GM13977 (cell line): ENCODE measurements around the gene SRXN1.
A peak's percentile ranks its signal among the peaks of the same experiment; 100 is the strongest.

Source experiments
- DNase-seq: peaks from one replicate; pipeline ENCODE4 v3.0.0; 2012; ENCODE audit warnings: low spot score
- in situ Hi-C: fragments of 300-500 bp; cut with MboI; formaldehyde crosslinking; loops from one replicate; pipeline ENCODE4 v1.12.0; 2022; ENCODE audit warnings: low sequenced_read_pairs, low pct_unique_long_range_greater_than_20kb, mixed read lengths, inconsistent platforms; ENCODE audit not compliant: unreplicated experiment
- TF ChIP-seq, protein P1 (sequence below): IDR thresholded peaks from 2 replicates; pipeline ENCODE4 v1.5.1; 2012; ENCODE audit warnings: mild to moderate bottlenecking, control low read depth; ENCODE audit not compliant: insufficient read depth; ENCODE audit errors: extremely low read depth, missing control alignments

Gene SRXN1

DNA sequence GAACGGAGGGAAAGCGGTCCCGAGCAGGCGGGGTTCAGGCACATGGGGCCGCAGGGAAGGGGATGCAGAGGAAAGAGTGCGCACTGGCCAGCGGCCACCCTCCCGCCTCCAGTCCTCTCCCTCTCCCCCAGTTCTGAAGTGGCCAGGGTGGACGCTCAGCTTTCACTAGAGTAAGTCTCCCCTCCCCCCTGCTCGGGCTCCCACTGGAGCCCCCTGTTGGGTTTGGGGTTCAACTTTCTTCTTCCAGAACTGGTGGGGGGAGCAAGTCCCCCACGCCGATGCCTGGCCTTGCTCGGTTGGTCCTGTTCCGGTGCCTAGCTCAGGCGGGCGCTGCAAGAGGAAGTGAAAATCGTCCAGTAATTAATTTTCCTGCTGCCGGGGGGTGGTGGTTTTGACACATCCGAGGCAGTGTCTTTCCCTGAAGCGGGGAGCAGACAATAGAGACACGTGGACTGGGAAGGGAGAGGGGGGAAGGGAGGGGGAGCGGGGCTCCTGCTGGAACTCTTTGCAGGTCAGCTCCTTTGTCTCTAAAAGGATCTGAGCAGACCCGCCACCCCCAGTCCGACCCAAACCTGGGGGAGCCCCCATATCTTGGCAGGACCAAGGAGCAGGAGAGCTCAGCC is 23.4 kb upstream of the SRXN1 start:
- in situ Hi-C loops: no loop called here
- TF ChIP-seq, protein P1, sequence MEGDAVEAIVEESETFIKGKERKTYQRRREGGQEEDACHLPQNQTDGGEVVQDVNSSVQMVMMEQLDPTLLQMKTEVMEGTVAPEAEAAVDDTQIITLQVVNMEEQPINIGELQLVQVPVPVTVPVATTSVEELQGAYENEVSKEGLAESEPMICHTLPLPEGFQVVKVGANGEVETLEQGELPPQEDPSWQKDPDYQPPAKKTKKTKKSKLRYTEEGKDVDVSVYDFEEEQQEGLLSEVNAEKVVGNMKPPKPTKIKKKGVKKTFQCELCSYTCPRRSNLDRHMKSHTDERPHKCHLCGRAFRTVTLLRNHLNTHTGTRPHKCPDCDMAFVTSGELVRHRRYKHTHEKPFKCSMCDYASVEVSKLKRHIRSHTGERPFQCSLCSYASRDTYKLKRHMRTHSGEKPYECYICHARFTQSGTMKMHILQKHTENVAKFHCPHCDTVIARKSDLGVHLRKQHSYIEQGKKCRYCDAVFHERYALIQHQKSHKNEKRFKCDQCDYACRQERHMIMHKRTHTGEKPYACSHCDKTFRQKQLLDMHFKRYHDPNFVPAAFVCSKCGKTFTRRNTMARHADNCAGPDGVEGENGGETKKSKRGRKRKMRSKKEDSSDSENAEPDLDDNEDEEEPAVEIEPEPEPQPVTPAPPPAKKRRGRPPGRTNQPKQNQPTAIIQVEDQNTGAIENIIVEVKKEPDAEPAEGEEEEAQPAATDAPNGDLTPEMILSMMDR: no peak
- no peak for DNase-seq

DNA sequence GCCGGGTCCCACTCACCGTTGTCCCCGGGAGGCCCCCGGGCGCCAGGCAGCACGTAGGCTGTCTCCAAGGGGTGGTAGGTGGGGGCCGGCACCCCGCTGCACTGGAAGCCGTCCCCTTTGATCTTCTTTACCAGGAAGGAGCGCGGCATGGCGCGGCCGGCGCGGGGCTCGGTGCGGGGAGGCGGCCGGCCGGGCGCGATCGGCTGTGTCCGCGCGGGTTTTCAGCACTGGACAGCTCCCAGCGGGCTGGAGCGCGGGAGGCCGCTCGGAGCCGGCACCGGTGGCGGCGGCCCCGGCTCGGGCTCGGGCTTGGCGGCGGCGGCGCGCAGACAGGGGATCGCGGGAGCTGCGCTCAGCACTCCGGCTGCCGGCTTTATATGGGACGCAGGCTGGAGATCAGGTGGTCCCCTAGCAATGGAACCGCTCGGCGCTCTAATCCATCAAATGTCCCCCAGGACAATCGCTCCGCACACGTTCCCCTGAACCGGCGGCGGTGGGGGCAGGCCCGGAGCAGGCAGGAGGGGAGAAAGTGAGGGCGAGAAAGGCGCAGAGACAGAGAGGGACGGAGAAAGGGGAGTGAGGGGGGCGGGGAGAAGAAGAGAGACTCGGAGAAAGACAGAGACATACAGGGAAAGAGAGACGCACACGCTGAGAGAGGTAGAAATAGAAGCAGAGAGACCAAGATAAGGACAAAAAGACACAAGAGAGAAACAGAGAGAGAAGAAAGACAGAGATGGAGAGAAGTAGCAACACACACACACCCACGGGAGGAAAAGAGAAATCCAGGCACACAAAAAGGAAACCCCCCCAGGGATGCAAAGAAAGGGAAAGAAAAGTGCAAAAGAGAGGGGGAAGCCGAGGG is 22.7 kb upstream of the SRXN1 start, which contains the start of gene SCRT2:
TSS of gene SCRT2 (minus strand) at position 350 of the 862 bp plus-strand sequence. CDS start at position 149, 201 bp downstream.
- TF ChIP-seq, protein P1: no peak
- in situ Hi-C loops: no loop called here
- DNase-seq: peak; percentile 84

DNA sequence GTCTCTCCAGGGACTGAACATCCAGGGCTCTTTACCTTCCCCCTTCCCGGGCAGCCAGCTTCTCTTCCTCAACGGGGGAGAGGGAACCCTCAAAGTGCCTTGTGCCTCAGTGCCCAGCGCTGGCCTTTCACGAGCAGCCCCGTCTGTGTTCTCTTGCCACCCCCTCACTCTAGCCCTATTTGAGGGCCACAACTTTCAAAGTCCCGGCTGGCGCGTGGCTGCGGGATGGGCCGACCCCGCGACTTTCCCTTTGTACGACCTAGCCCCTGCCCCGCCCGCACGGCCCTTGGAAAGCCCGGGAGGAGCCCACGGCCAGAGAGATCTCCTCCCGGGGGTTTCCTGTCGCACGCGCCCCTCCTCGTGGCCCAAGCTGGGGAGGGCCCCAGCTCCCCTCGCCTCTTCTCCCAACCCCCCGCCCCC is 22.0 kb upstream of the SRXN1 start:
- no peak for DNase-seq
- TF ChIP-seq, protein P1: no peak
- in situ Hi-C loops: no loop called here

DNA sequence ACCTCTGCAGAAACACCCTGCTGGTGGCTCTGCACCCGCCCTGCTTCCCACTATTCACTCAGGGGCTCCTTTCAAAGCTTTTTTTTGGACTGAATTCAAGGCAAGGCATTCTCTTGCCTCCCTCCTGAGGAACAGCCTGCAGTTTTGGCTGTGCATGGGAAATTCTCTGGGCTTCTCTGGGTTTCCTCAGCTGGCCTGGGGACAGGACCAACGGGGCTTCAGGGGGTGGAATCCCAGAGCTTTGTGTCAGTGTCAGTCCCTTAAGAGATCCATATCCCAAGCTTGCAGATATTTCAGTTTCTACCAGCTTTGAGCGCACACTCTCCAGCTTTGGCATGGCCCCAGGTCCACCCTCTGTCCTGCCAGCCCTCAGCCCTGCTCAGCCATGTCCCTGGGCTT is 20.6 kb upstream of the SRXN1 start:
- no peak for DNase-seq
- TF ChIP-seq, protein P1: no peak
- in situ Hi-C loops: no loop called here

DNA sequence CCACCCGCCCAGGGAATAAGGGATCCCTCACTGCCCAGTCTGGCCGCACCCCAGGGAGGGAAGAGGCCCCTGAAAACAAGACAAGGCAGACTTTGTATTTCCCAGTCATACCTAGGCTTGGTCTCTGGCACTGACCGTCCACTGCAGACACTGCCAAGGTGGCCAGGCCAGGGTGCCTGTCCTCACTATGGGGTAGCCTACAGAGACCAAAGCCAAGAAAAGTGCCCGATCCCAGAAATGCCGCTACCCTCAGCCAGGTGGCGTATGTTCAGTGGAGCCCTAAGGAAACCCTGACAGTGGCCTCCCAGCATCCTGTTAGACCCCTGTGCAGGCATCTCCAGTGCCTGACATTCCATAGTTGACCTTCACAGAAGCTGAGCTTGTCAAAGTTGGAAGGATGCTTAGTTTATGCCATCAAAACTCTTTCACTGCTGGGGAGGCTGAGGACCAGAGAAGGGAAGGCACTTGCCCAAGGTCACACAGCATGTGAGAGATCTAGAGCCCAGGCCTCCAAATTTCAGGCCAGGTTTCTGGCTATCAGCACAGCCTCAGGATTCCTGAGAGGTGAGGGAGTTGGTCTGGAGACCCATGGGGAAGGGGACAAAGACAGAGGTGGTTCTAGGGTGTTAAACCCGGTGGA is 20.1 kb upstream of the SRXN1 start:
- in situ Hi-C loops: no loop called here
- DNase-seq: no peak
- TF ChIP-seq, protein P1: peak; percentile 12

DNA sequence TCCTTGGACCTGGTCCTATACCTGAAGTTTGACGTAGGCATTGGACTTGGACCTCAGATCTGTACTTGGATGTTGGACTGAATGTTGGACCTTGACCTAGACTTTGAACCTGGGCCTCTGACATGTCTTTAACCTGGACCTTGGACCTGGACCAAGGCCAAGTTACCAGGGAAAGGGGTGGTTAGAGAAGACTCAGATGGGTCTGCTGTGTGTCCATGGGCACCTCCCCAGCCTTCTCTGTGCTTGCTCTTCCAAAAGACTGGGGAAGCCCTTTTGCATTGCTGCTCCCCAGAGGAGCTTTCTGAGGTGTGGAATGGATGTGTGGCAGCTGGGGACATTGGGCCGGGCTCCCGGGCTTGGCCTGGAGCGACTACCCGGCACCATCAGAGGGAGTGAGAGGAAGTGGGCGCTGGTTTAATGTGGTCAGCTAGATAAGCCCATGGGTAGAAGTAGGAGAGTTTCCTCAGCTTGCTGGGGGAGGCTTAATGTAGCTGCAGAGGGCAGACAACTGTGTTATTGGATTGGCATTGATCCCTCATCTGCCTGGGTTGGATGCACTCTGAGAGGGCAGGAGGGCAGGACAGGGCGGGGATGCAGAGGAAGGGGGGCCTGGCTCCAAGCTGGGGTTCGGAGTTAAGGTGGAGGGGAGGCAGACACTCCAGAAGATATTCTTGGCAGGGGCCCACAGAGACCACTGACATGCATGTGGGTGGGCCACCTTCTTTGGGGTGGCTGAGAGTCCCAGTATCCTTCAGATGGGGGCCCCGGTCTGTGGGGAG is 18.4 kb upstream of the SRXN1 start:
- no peak for DNase-seq
- in situ Hi-C loops: no loop called here
- TF ChIP-seq, protein P1: no peak
